ENCODE results near the gene MREG.

GRCh38 chr2:215948051-215948450, 65.3 kb downstream of the MREG start:
- no peak for TF ChIP-seq EP300 (IDR thresholded peaks at IDR 0.05)
- TF ChIP-seq POLR2A (IDR thresholded peaks at IDR 0.05): no peak
